ENCODE results near the gene RNF149.

DNA sequence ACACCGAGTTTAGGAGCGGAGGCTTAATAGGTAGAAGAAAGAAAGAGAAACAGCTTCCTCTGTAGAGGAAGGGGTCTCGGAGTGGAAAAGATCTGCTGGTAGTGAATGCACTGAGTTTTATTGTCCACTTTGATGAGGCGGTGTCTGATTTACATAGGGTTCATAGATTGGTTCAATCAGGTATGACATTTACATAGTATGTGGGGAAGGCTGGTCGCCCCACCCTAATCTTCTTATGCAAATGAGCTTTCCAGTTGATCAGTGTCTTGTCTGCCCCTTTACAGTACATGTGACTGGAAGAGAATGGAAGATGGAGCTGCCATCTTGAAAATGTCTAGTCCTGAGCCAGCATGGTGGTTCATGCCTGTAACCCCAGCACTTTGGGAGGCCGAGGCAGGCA, 75.7 kb downstream of the RNF149 start:
- TF ChIP-seq POLR2A (IDR thresholded peaks at IDR 0.05), result no peak
- TF ChIP-seq, protein P1, sequence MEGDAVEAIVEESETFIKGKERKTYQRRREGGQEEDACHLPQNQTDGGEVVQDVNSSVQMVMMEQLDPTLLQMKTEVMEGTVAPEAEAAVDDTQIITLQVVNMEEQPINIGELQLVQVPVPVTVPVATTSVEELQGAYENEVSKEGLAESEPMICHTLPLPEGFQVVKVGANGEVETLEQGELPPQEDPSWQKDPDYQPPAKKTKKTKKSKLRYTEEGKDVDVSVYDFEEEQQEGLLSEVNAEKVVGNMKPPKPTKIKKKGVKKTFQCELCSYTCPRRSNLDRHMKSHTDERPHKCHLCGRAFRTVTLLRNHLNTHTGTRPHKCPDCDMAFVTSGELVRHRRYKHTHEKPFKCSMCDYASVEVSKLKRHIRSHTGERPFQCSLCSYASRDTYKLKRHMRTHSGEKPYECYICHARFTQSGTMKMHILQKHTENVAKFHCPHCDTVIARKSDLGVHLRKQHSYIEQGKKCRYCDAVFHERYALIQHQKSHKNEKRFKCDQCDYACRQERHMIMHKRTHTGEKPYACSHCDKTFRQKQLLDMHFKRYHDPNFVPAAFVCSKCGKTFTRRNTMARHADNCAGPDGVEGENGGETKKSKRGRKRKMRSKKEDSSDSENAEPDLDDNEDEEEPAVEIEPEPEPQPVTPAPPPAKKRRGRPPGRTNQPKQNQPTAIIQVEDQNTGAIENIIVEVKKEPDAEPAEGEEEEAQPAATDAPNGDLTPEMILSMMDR (IDR thresholded peaks at IDR 0.05), result no peak
